LNCAP (cell line): ENCODE data around the gene VWCE.

Source experiments
- CTCF ChIP-seq: fragments of 450-650 bp; IDR thresholded peaks from 2 replicates; pipeline ENCODE4 v1.5.1; 2017; ENCODE audit warnings: mild to moderate bottlenecking

Gene VWCE, protein sequence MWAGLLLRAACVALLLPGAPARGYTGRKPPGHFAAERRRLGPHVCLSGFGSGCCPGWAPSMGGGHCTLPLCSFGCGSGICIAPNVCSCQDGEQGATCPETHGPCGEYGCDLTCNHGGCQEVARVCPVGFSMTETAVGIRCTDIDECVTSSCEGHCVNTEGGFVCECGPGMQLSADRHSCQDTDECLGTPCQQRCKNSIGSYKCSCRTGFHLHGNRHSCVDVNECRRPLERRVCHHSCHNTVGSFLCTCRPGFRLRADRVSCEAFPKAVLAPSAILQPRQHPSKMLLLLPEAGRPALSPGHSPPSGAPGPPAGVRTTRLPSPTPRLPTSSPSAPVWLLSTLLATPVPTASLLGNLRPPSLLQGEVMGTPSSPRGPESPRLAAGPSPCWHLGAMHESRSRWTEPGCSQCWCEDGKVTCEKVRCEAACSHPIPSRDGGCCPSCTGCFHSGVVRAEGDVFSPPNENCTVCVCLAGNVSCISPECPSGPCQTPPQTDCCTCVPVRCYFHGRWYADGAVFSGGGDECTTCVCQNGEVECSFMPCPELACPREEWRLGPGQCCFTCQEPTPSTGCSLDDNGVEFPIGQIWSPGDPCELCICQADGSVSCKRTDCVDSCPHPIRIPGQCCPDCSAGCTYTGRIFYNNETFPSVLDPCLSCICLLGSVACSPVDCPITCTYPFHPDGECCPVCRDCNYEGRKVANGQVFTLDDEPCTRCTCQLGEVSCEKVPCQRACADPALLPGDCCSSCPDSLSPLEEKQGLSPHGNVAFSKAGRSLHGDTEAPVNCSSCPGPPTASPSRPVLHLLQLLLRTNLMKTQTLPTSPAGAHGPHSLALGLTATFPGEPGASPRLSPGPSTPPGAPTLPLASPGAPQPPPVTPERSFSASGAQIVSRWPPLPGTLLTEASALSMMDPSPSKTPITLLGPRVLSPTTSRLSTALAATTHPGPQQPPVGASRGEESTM

DNA sequence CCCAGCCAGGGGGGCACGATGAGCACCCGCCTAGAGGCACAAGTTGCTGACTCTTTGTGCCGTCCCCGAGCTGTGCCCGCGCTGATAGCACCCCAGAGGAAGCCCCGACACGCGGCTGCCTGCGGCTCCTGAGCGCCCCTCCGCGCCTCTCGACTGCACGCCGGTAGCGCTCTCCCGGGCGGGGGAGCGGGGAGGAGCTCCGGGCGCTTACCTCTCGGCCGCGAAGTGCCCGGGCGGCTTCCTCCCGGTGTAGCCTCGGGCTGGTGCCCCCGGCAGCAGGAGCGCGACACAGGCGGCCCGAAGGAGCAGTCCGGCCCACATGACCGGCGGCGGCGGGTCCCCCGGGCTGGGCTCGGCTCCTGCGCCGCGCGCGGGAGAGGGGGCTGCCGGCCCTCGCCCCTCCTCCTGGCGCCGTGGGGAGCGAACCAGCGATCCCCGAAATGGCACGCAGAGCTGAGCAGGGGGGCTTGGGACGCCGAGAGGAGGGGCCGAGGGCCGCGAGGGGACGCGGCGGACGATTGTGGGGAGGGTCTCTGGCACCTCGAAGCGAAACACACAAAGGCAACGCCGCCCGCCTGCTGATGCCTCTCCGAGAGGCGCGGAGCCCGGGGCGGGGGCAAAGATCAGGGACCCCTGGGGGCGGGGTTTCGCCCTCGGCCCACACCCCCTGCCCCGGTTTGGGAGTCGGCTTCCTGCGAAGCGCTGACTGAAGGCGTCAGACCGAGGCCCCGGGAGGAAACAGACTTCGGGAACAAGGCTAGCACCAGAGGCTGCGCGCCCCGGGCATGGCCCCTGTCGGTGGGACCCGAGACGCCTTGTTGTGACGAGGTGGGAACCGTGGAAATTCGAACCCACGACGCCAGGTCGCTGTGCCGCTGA, at the start of gene VWCE:
Gene VWCE (minus strand): TSS at position 600 of the 879 bp plus-strand sequence. CDS start 279 bp downstream, at position 321.
- 0 out of 2 replicates have a peak, but pooled peaks have one; percentile 31 for TF ChIP-seq CTCF

DNA sequence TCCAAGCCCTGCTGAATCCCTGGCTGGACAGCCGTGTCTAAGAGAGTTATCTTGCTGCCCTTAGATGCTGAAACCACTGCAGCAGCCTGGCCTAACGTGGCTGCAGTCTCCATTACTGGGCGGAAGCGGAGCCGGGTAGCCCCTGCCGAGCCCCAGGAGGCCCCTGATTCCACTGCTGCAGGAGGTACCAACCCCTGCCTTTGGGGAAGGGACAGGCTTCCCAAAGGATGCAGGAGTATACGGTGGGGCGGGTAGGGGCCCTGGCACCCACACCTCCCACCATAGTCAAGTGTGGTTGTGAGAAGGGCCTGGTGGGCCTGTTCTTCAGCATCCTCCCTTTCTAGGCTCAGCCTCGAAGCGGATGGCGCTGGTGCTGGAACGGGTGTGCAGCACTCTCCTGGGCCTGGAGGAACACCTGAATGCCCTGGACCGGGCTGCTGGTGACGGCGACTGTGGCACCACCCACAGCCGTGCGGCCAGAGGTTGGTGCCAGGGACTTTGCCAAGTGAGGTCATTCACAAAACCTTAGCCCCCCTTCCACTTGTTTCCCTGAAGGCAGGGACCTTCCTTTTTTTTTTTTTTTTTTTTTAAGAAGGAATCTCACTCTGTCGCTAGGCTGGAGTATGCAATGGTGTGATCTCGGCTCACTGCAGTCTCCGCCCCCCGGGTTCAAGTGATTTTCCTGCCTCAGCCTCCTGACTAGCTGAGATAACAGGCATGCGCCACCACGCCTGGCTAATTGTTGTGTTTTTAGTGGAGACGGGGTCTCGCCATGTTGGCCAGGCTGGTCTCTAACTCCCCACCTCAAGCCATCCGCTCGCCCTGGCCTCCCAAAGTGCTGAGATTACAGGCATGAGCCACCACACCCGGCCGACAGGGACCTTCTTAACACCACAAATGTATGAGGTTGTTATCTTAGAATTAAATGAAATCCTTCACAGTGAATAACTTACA, 49.0 kb upstream of the VWCE start:
- no peak for TF ChIP-seq CTCF

DNA sequence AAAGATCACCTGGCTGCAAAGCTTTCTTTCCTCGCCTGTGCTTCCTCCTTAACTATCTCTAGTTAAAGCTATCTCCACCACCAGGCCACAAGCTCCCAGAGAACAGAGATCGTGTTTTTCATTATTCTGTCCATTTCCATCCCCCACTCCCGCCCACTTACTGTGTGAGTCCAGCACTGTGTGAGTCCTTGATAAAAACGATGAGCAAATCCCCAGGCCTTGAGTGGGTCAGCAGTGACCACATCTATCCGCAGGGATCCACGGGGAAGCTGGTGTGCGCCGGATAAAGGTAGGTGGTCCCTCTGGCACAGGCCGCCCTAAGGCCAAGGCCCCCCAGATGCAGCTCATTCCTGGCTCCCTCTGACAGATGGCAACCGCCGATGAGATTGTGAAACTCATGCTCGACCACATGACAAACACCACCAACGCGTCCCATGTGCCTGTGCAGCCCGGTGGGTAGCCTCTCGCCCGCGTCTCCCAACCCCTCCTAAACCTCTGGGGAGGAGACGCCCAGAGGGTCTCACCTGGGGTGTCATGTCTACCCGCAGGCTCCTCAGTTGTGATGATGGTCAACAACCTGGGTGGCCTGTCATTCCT, 47.2 kb upstream of the VWCE start:
- TF ChIP-seq CTCF: no peak

DNA sequence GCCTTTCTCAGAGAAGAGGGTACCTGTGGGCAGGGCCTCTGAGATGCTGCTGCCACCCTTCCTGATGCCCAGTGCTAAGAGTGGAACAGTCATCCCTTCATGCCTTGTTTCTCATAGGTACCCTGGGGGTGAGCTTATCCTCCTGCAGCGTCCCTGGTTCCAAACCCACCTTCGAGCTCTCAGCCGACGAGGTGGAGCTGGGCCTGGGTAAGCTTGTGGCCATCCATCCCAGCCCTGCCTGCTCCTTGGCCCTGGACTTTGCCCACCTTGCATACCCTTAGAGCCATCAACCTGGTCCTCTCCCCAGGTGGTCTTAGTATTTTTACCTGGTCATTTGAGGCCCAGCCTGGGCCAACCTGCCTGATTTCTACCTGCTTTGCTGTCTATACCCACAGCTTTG, 46.6 kb upstream of the VWCE start:
- TF ChIP-seq CTCF: no peak

DNA sequence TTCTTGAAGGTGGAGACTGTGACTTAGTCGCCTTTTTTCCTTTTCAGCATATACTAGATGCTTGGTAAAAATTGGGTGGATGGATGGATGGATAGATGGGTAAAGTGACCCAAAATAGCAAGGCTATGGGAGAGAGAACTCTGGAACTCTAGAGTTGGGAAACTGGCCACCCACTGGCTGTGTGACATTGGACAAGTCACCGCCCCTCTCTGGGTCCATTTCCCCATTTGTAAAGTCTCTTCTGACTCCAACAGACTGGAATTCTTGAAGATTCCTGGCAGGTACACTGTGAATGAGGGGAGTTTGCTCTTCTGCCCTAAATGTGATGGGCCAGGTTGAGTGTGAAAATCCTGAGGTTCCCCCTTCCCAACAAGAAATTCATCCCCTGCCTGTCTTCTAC, 45.9 kb upstream of the VWCE start:
- no peak for TF ChIP-seq CTCF

DNA sequence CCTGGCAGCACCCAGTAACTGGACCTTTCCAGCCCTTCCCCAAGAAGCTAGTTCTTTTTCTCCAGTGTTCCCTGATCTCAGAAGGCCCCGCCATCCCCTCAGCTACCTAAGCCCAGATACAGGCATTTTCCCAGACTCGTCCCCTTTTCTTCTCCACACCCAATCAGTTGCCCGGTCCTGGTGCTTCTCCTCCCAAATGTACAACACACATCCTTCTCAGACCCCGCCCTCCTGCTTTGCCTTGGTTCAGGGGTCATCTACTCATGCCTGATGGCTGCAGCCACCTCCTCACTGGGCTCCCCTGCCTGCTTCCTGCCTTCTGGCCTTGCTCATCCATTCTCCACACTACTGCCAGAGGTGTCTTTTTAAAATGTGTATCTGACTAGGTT, 44.4 kb upstream of the VWCE start:
- no peak for TF ChIP-seq CTCF
